ENCODE results near the gene PKD2.
"Not testable (repeated sequence)": the region's sequence is repeated elsewhere in the genome, so short reads cannot be mapped to it uniquely, and the experiment has no call there.

Gene PKD2

GRCh38 chr4:87985097-87985886 is 22.1 kb upstream of the PKD2 start:
- FAIRE-seq, result no peak
- DNase-seq (ENCODE audit: insufficient read length, low spot score), result no peak

GRCh38 chr4:87985887-87986200 is 21.6 kb upstream of the PKD2 start:
- FAIRE-seq, result no peak

GRCh38 chr4:87986508-87986907 is 20.9 kb upstream of the PKD2 start:
- FAIRE-seq (no peak), DNase-seq (ENCODE audit: insufficient read length, low spot score) (no peak)

More at GRCh38 chr4:87985887-87986200, 21.6 kb upstream of the PKD2 start:
- no peak for DNase-seq (ENCODE audit: insufficient read length, low spot score)

GRCh38 chr4:87989765-87990164 is 17.7 kb upstream of the PKD2 start:
- FAIRE-seq (no peak), DNase-seq (ENCODE audit: insufficient read length, low spot score) (no peak)

GRCh38 chr4:87995435-87995834 is 12.0 kb upstream of the PKD2 start:
- no peak for DNase-seq (ENCODE audit: insufficient read length, low spot score)
- FAIRE-seq, result no peak

GRCh38 chr4:87999191-87999691 is 8.2 kb upstream of the PKD2 start:
- FAIRE-seq; DNase-seq (ENCODE audit: insufficient read length, low spot score): not testable (repeated sequence)

GRCh38 chr4:88001871-88002270 is 5.6 kb upstream of the PKD2 start:
- DNase-seq (ENCODE audit: insufficient read length, low spot score), result no peak
- no peak for FAIRE-seq

- DNase-seq (ENCODE audit: insufficient read length, low spot score), result no peak
- FAIRE-seq, result no peak
Observed at GRCh38 chr4:88002786-88003185, 4.6 kb upstream of the PKD2 start.

GRCh38 chr4:88003261-88003660 is 4.2 kb upstream of the PKD2 start:
- DNase-seq (ENCODE audit: insufficient read length, low spot score) (no peak), FAIRE-seq (no peak)

- FAIRE-seq (no peak), DNase-seq (ENCODE audit: insufficient read length, low spot score) (no peak)
Observed at GRCh38 chr4:88005076-88005475, 2.4 kb upstream of the PKD2 start.

- FAIRE-seq (no peak), DNase-seq (ENCODE audit: insufficient read length, low spot score) (no peak)
Observed at GRCh38 chr4:88005946-88006345, 1.5 kb upstream of the PKD2 start.

- DNase-seq (ENCODE audit: insufficient read length, low spot score) (no peak), FAIRE-seq (no peak)
Observed at GRCh38 chr4:88006956-88007303, 505 bp upstream of the PKD2 start.

GRCh38 chr4:88008122-88008742 is 797 bp downstream of the PKD2 start:
- peak; percentile 40 for DNase-seq (ENCODE audit: insufficient read length, low spot score)
- no peak for FAIRE-seq

GRCh38 chr4:88008743-88009171 is 1.3 kb downstream of the PKD2 start:
- DNase-seq (ENCODE audit: insufficient read length, low spot score) (peak; percentile 19), FAIRE-seq (peak; percentile 85)

GRCh38 chr4:88009871-88010270 is 2.4 kb downstream of the PKD2 start:
- FAIRE-seq, result no peak
- no peak for DNase-seq (ENCODE audit: insufficient read length, low spot score)

GRCh38 chr4:88010966-88011365 is 3.5 kb downstream of the PKD2 start:
- DNase-seq (ENCODE audit: insufficient read length, low spot score) (no peak), FAIRE-seq (no peak)

- FAIRE-seq (peak; percentile 85), DNase-seq (ENCODE audit: insufficient read length, low spot score) (peak; percentile 12)
Observed at GRCh38 chr4:88012647-88013046, 5.2 kb downstream of the PKD2 start.

GRCh38 chr4:88014386-88014905 is 7.0 kb downstream of the PKD2 start:
- DNase-seq (ENCODE audit: insufficient read length, low spot score), result no peak
- FAIRE-seq, result peak; percentile 8

GRCh38 chr4:88015659-88016295 is 8.3 kb downstream of the PKD2 start:
- DNase-seq (ENCODE audit: insufficient read length, low spot score), result no peak
- FAIRE-seq, result no peak

- FAIRE-seq (no peak), DNase-seq (ENCODE audit: insufficient read length, low spot score) (no peak)
Observed at GRCh38 chr4:88017516-88018297, 10.3 kb downstream of the PKD2 start.

- no peak for FAIRE-seq
- DNase-seq (ENCODE audit: insufficient read length, low spot score), result no peak
Observed at GRCh38 chr4:88018466-88018865, 11.0 kb downstream of the PKD2 start.
